ENCODE results near the gene EFNB1. TPM values are rescaled to one million over a fixed set of nuclear protein-coding genes. Genes with fewer than 3 reads are reported as not detected.
A peak's percentile ranks its signal among the peaks of the same experiment; 100 is the strongest.

EFNB1 gene
- polyA plus RNA-seq, 1 donor (not counting 4 experiments of a cell fraction or from before 2014, with no cell fraction given), result 90.3 TPM

GRCh38 chrX:68822641-68823410 lies 6.0 kb upstream of the EFNB1 start:
- DNase-seq (ENCODE audit: low read depth, low spot score), result no peak

DNA sequence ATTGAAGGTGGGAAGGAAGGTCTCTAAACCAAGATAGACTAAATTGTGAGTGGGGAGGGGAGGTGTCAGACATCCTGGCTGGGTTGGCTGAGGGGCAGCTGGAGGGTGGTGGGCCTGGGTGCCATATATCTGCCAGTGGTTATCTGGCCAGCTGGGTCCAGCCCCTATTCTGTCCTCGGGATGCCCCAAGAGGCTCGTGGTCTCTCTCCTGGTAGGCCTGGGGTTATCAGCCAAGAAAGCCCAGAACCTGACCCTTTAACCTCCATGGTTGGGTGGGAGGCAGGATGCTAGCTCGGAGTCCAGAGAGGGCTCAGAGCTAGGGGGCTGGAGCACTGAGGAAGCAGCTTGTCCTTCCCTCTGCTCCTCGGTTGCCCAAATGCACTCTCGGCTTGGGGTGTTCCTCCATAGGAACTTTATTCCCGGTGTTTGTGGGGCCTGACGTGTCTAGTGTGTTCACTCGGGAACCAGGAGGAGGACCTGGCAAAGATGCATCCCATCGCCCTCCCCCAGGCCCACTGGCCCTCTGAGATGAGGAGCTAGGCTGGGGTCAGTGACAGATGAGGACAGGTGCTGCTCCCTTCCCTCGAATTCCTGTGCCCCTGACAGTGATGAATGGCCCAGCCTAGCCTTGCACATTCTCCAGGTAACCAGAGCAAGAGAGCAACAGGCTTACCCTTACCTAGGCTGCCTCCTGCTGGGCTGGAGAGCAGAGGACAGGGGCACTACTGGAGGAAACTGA lies 5.2 kb upstream of the EFNB1 start:
- Histone ChIP-seq H3K27ac (ENCODE audit: control insufficient read depth, insufficient read depth, low read length) (no peak overlapping the region), H3K9ac (ENCODE audit: control insufficient read depth, extremely low read depth, insufficient read depth, low read length) (no peak overlapping the region)

More at GRCh38 chrX:68822641-68823410, 6.0 kb upstream of the EFNB1 start:
- Histone ChIP-seq H3K4me3 (ENCODE audit: control insufficient read depth in 2 of 3, extremely low read depth in 1 of 3, insufficient read depth in 2 of 3, low read depth in 1 of 3, low read length in 3 of 3) (no peak overlapping the region), H3K36me3 (ENCODE audit: control insufficient read depth in 2 of 2, extremely low read depth in 1 of 2, insufficient read depth in 2 of 2, low read length in 2 of 2) (no peaks in the 10 kb centered on the region), H3K4me1 (ENCODE audit: control insufficient read depth, extremely low read depth, insufficient read depth, low read length) (peaks cover 23% of the 10 kb centered on the region), H3K27me3 (ENCODE audit: control insufficient read depth, extremely low read depth, insufficient read depth, low read length) (no peaks in the 10 kb centered on the region), H3K9me3 (ENCODE audit: control insufficient read depth, low read depth, low read length) (no peaks in the 10 kb centered on the region), H2AFZ (ENCODE audit: control insufficient read depth, low read length) (peak overlapping the region; percentile 38), H3K27ac (ENCODE audit: control insufficient read depth, insufficient read depth, low read length) (no peak overlapping the region), H3K4me2 (ENCODE audit: control insufficient read depth, extremely low read depth, insufficient read depth, low read depth, low read length) (no peak overlapping the region), H3K9ac (ENCODE audit: control insufficient read depth, extremely low read depth, insufficient read depth, low read length) (no peak overlapping the region), H4K20me1 (ENCODE audit: control insufficient read depth, extremely low read depth, insufficient read depth, low read length) (no peaks in the 10 kb centered on the region), H3K79me2 (ENCODE audit: control insufficient read depth, insufficient read depth, low read length) (no peaks in the 10 kb centered on the region), H3K9me1 (ENCODE audit: control insufficient read depth, extremely low read depth, insufficient read depth, low read length) (no peaks in the 10 kb centered on the region)
- dilution Hi-C loops (cut with MboI; ENCODE audit: extremely low pct_ligation_motif_present, low sequenced_read_pairs), result no loop called here
- FAIRE-seq, result no peak
- TF ChIP-seq, protein P1, sequence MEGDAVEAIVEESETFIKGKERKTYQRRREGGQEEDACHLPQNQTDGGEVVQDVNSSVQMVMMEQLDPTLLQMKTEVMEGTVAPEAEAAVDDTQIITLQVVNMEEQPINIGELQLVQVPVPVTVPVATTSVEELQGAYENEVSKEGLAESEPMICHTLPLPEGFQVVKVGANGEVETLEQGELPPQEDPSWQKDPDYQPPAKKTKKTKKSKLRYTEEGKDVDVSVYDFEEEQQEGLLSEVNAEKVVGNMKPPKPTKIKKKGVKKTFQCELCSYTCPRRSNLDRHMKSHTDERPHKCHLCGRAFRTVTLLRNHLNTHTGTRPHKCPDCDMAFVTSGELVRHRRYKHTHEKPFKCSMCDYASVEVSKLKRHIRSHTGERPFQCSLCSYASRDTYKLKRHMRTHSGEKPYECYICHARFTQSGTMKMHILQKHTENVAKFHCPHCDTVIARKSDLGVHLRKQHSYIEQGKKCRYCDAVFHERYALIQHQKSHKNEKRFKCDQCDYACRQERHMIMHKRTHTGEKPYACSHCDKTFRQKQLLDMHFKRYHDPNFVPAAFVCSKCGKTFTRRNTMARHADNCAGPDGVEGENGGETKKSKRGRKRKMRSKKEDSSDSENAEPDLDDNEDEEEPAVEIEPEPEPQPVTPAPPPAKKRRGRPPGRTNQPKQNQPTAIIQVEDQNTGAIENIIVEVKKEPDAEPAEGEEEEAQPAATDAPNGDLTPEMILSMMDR (optimal IDR thresholded peaks at IDR 0.05 in 1 of 3, IDR thresholded peaks at IDR 0.05 in 1 of 3, conservative IDR thresholded peaks at IDR 0.05 in 1 of 3; ENCODE audit: extremely low read depth in 1 of 3, insufficient read depth in 2 of 3, low read length in 3 of 3), result peak in 2 of 3 experiments; percentile 64 to 75
- TF ChIP-seq EZH2 (IDR thresholded peaks at IDR 0.05; ENCODE audit: low read length), result no peak

More for the DNA sequence above, 5.2 kb upstream of the EFNB1 start:
- FAIRE-seq, result no peak
- Histone ChIP-seq H4K20me1 (ENCODE audit: control insufficient read depth, extremely low read depth, insufficient read depth, low read length) (no peaks in the 10 kb centered on the region), H3K36me3 (ENCODE audit: control insufficient read depth in 2 of 2, extremely low read depth in 1 of 2, insufficient read depth in 2 of 2, low read length in 2 of 2) (no peaks in the 10 kb centered on the region), H3K4me2 (ENCODE audit: control insufficient read depth, extremely low read depth, insufficient read depth, low read depth, low read length) (no peak overlapping the region), H3K9me1 (ENCODE audit: control insufficient read depth, extremely low read depth, insufficient read depth, low read length) (no peaks in the 10 kb centered on the region), H3K4me3 (ENCODE audit: control insufficient read depth in 2 of 3, extremely low read depth in 1 of 3, insufficient read depth in 2 of 3, low read depth in 1 of 3, low read length in 3 of 3) (no peak overlapping the region), H3K79me2 (ENCODE audit: control insufficient read depth, insufficient read depth, low read length) (peaks cover 1% of the 10 kb centered on the region), H3K9me3 (ENCODE audit: control insufficient read depth, low read depth, low read length) (no peaks in the 10 kb centered on the region), H3K4me1 (ENCODE audit: control insufficient read depth, extremely low read depth, insufficient read depth, low read length) (peaks cover 23% of the 10 kb centered on the region), H3K27me3 (ENCODE audit: control insufficient read depth, extremely low read depth, insufficient read depth, low read length) (no peaks in the 10 kb centered on the region), H2AFZ (ENCODE audit: control insufficient read depth, low read length) (no peak overlapping the region)
- DNase-seq (ENCODE audit: low read depth, low spot score), result no peak
- TF ChIP-seq EZH2 (IDR thresholded peaks at IDR 0.05; ENCODE audit: low read length), result no peak
- TF ChIP-seq, protein P1 (optimal IDR thresholded peaks at IDR 0.05 in 1 of 3, IDR thresholded peaks at IDR 0.05 in 1 of 3, conservative IDR thresholded peaks at IDR 0.05 in 1 of 3; ENCODE audit: extremely low read depth in 1 of 3, insufficient read depth in 2 of 3, low read length in 3 of 3), result peak in 1 of 3 experiments; percentile 17
- dilution Hi-C loops (cut with MboI; ENCODE audit: extremely low pct_ligation_motif_present, low sequenced_read_pairs), result no loop called here
